ENCODE measurements around the gene CPOX.
A peak's percentile ranks its signal among the peaks of the same experiment; 100 is the strongest.

CPOX gene

DNA sequence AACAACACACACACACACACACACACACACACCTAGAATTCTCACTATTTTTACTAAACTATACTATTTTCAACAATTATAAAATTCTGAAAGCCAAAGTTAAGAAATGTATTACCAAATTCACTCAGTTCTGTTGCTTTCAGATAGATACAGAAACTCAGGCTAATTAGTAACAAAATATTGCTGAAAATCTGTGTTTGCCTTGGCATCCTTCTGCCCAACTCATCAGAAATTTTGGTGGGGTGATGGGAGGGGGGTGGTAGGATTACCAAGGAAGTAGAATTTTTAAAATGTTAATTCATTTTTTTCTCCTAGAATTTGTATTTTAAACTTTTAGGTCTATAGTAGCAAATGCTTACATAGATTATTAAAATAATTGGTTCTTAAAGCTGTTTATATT is 2.7 kb upstream of the CPOX start:
- DNase-seq (ENCODE audit: low read depth in 3 of 3), result no peak

- DNase-seq (ENCODE audit: low read depth in 3 of 3), result no peak
Observed at GRCh38 chr3:98594628-98595324, 1.4 kb upstream of the CPOX start.

- DNase-seq (ENCODE audit: low read depth in 3 of 3), result no peak
Observed at GRCh38 chr3:98592345-98592935, 971 bp downstream of the CPOX start.

GRCh38 chr3:98589331-98590036 is 3.9 kb downstream of the CPOX start:
- DNase-seq (ENCODE audit: low read depth in 3 of 3), result no peak

- no peak for DNase-seq (ENCODE audit: low read depth in 3 of 3)
Observed at GRCh38 chr3:98588065-98588464, 5.3 kb downstream of the CPOX start.

GRCh38 chr3:98587654-98588053 is 5.8 kb downstream of the CPOX start:
- no peak for DNase-seq (ENCODE audit: low read depth in 3 of 3)

- no peak for DNase-seq (ENCODE audit: low read depth in 3 of 3)
Observed at GRCh38 chr3:98584547-98584946, 8.9 kb downstream of the CPOX start.

DNA sequence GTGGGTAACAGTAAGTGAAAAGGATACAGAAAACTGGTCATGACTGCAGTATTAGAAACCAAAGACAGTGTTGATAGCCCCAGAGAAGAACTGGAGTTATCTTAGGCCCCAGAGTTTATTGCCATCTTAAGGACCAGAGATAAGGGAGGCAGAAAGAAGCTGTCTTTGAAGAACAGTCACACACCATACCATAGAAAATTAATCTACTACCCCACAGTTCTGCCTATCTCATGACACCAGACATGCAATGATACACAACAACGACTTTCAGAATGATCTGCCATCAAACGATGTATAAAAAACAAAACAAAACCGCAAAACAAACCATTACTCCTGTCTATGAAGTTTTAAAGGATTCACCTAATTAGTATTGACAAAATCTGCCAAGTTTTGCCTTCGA is 9.6 kb downstream of the CPOX start:
- DNase-seq (ENCODE audit: low read depth in 3 of 3), result no peak

DNA sequence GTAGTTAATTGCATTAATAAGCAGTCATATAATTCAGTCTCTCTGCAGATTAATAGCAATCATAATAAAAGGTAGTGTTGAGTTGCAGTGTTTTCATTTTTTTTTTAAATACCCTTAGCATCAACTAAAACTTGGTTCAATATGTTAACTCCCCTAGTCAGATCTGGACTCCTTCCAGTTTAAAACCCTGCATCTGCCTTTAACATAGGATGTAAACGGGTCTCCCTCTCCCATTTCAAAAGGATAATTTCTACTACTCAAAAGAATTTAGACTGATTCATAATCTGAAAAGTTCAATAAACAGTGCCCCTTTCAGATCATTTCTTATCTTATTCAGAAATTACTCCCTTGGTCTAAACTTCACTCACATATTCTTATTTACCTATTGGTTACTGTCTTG is 11.4 kb downstream of the CPOX start:
- DNase-seq (ENCODE audit: low read depth in 3 of 3), result no peak

- no peak for DNase-seq (ENCODE audit: low read depth in 3 of 3)
Observed at GRCh38 chr3:98581474-98581873, 11.9 kb downstream of the CPOX start.

GRCh38 chr3:98580401-98581386 is 12.7 kb downstream of the CPOX start:
- DNase-seq (ENCODE audit: low read depth in 3 of 3), result no peak

GRCh38 chr3:98577178-98577895 is 16.1 kb downstream of the CPOX start:
- DNase-seq (ENCODE audit: low read depth in 3 of 3), result no peak

DNA sequence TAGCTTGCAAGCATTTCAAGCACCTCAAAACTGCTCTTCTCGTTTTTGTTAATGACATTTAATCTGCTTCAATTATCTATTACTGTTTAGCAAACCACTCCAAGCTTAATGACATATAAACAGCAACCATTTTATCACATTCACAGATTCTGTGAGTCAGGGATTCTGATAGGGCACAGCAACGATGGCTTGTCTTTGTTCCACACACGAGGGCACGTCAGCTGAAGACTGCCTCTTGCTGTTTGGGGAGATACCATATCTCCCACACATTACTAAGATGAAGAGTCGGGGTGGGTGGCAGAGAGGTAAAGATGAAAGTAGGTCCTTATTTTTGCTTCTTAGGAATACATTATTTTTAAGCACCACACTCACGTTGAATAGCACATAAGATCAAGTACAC is 19.3 kb downstream of the CPOX start:
- DNase-seq (ENCODE audit: low read depth in 3 of 3), result peak in 1 of 3 experiments; percentile 43

DNA sequence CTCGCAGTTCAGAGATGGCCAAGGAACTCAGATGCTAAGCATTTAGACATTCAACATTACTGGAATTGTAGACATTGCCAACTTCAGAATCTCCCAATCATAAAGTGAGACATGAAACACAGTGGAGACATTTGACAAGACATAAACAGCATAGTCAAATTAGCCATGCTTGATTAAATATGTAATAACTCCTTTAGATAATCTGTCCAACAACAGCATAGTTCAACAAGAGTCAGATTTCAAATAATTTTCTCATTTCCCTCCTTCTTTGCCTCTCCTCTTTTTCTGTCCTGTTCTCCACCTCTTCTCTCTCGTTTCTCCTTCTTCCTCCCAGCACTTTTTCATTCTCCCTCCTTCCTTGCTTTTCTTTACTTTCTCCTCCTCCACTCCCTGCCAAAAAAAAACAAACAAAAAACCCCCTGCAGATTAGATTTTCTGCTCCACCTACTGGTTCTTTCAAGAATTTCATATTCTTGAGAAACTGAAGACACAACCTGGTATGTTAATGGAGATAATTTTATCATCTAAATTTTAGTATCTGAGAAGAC is 20.2 kb downstream of the CPOX start:
- DNase-seq (ENCODE audit: low read depth in 3 of 3), result no peak

GRCh38 chr3:98568402-98568801 is 25.0 kb downstream of the CPOX start:
- DNase-seq (ENCODE audit: low read depth in 3 of 3), result no peak

- no peak for DNase-seq (ENCODE audit: low read depth in 3 of 3)
Observed at GRCh38 chr3:98567666-98568270, 25.6 kb downstream of the CPOX start.

GRCh38 chr3:98565843-98566242 is 27.6 kb downstream of the CPOX start:
- DNase-seq (ENCODE audit: low read depth in 3 of 3), result no peak

DNA sequence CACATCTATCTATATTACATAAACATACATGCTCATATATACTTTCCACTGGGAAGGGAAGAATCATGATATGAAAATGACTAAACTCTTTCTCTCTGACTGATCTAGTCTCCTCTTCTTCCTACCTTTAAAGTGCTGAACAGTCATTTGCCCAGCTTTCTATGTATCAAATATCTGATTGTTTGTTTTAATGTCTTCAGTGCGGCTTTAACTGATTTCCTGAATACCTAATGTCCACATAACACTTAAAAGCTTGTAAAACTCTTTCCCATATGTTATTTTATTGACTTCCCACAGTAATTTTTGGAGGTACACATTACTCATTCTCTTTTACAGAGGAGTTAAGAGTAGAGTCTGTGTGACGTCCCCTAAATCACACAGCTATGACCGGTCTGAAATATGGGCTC is 28.2 kb downstream of the CPOX start:
- DNase-seq (ENCODE audit: low read depth in 3 of 3), result no peak

DNA sequence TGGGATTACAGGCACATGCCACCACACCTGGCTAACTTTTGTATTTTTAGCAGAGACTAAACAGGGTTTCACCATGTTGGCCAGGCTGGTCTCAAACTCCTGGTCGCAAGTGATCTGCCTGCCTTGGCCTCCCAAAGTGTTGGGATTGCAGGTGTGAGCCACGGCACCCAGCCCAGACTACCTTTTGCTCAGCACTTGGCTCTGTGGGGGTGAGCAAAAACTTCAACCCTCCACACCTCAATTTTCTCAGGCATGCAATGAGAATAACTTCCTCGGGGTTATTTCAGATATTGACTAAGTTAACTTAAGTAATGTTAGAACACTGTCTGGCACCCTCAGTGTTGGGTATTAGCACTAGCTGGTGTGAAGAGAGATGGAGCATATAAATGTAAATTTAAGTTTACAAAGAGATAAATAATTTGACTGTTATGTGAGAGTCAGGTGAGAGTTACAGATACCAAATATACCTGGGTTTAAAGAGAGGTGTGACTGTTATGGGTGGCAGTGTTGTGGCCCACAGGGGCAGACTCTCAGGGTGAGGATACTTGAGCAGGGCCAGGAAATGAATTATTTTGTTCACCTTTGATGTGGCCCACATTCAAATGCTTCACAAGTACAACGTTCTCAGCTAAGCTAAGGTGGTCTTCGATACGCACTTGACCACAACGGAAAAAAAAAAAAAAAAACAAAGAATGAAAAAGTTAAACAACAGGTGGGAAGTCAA is 29.0 kb downstream of the CPOX start:
- no peak for DNase-seq (ENCODE audit: low read depth in 3 of 3)
